Right lobe of liver (tissue), 6 donors: ENCODE results near the gene TOMM20. TPM values are rescaled to one million over a fixed set of nuclear protein-coding genes. Genes with fewer than 3 reads are reported as not detected.
"Not testable (repeated sequence)": the region's sequence is repeated elsewhere in the genome, so short reads cannot be mapped to it uniquely, and the experiment has no call there.

Experiments
- ATAC-seq, 4 donors: fragments of 200-7000 bp; cut with Tn5 transposase; one replicate each; pipeline ENCODE4 v1.9.1; 2020; ENCODE audit warnings: mild to moderate bottlenecking in 4 of 4, moderate library complexity in 4 of 4
- DNase-seq, 3 donors: peaks; one replicate each; pipeline ENCODE4 v3.0.0-alpha.2; 2020
- H3K27ac ChIP-seq, 3 donors: fragments of 200-600 bp; one replicate each; pipeline ENCODE4 v1.8.0; 2022
- H3K27me3 ChIP-seq, 2 donors: fragments of 200-600 bp; one replicate each; pipeline ENCODE4 v1.8.0; 2022
- H3K36me3 ChIP-seq, 4 donors: fragments of 200-600 bp; sonication (generic) in 1 of 4; one replicate each; pipeline versions ENCODE4 v1.5.1 to v1.8.0; 2017 to 2022; ENCODE audit warnings: control low read depth in 1 of 4
- H3K4me1 ChIP-seq, 4 donors: fragments of 200-600 bp; sonication (generic) in 1 of 4; one replicate each; pipeline versions ENCODE4 v1.5.1 to v1.8.0; 2017 to 2022; ENCODE audit warnings: control low read depth in 1 of 4
- H3K4me3 ChIP-seq, 3 donors: fragments of 200-600 bp; one replicate each; pipeline ENCODE4 v1.8.0; 2022
- H3K9me3 ChIP-seq, 4 donors: fragments of 200-600 bp; sonication (generic) in 1 of 4; one replicate each; pipeline versions ENCODE4 v1.5.1 to v1.8.0; 2017 to 2022; ENCODE audit warnings: control low read depth in 1 of 4
- POLR2A ChIP-seq: fragments of 450-650 bp; IDR thresholded peaks from one replicate; pipeline ENCODE4 v1.6.1; 2017; ENCODE audit warnings: antibody characterized with exemption, mild to moderate bottlenecking
- WGBS: methylation state at CpG from one replicate; pipeline ENCODE4 v1.1.6; 2018; ENCODE audit warnings: low coverage, low lambda C conversion rate; ENCODE audit not compliant: insufficient coverage; ENCODE audit errors: missing lambda C conversion rate; 5-methylcytosine and 5-hydroxymethylcytosine counted together
- intact Hi-C, 2 donors: fragments of 100-400 bp; cut with DNase I; formaldehyde crosslinking; loops; one replicate each; pipeline versions ENCODE4 v1.11.2 to v1.14.1; 2022
- total RNA-seq, 6 experiments: library from RNA; depleted of rRNA in 2 of 6; stranded (reverse); fragments of >200 nt in 2 of 6; fragmentation: NEBNext Ultra II Directional in 3 of 6; extraction: Animal tissue kit (Norgen Biotek cat#: 25700) in 3 of 6; gene quantifications; one replicate each; pipeline versions ENCODE4 v1.1.0 to v1.2.4, GENCODE V29; 2016 to 2023
- TF ChIP-seq, protein P1 (sequence below), 4 donors: fragments of 200-600 bp in 3 of 4; fragments of 450-650 bp in 1 of 4; IDR thresholded peaks; one replicate each; pipeline versions ENCODE4 v1.5.1 to v1.8.0; 2016 to 2022; ENCODE audit warnings: antibody characterized with exemption in 4 of 4, mild to moderate bottlenecking in 2 of 4
- donor health status: DM: no; HTN: yes; CAD: no.
- donor health status: DM: no; HTN: no; CAD: no.
- donor health status: DM: no; HTN: no; CAD: no.
- donor health status: DM: no; HTN: yes; CAD: no.
- donor health status: DM: no; HTN: yes; CAD: no.

TOMM20 gene
- total RNA-seq, 6 experiments from 2014 or later: 33.0 to 59.2 (median 42.7) TPM

- WGBS: 62% methylated on average over 20 of the region's 21 CpGs
- Histone ChIP-seq H3K4me1 (peaks cover 0 to 13% (median 6%) of the 10 kb centered on the region in 4 donors), H3K27ac (peak overlapping the region; percentile 71 to 77 (median 75)), H3K27me3 (no peaks in the 10 kb centered on the region), H3K36me3 (peaks cover 0 to 19% (median 0%) of the 10 kb centered on the region in 4 donors), H3K9me3 (no peaks in the 10 kb centered on the region), H3K4me3 (peak overlapping the region; percentile 74 to 88 (median 79))
- ATAC-seq (peak in 2 of 4 donors; percentile 3 to 4), DNase-seq (no peak)
- intact Hi-C loops: no loop called here
- TF ChIP-seq POLR2A: no peak
- TF ChIP-seq, protein P1, sequence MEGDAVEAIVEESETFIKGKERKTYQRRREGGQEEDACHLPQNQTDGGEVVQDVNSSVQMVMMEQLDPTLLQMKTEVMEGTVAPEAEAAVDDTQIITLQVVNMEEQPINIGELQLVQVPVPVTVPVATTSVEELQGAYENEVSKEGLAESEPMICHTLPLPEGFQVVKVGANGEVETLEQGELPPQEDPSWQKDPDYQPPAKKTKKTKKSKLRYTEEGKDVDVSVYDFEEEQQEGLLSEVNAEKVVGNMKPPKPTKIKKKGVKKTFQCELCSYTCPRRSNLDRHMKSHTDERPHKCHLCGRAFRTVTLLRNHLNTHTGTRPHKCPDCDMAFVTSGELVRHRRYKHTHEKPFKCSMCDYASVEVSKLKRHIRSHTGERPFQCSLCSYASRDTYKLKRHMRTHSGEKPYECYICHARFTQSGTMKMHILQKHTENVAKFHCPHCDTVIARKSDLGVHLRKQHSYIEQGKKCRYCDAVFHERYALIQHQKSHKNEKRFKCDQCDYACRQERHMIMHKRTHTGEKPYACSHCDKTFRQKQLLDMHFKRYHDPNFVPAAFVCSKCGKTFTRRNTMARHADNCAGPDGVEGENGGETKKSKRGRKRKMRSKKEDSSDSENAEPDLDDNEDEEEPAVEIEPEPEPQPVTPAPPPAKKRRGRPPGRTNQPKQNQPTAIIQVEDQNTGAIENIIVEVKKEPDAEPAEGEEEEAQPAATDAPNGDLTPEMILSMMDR (IDR thresholded peaks at IDR 0.05): no peak
Measured at GRCh38 chr1:235161685-235162327, 33.2 kb upstream of the TOMM20 start.

DNA sequence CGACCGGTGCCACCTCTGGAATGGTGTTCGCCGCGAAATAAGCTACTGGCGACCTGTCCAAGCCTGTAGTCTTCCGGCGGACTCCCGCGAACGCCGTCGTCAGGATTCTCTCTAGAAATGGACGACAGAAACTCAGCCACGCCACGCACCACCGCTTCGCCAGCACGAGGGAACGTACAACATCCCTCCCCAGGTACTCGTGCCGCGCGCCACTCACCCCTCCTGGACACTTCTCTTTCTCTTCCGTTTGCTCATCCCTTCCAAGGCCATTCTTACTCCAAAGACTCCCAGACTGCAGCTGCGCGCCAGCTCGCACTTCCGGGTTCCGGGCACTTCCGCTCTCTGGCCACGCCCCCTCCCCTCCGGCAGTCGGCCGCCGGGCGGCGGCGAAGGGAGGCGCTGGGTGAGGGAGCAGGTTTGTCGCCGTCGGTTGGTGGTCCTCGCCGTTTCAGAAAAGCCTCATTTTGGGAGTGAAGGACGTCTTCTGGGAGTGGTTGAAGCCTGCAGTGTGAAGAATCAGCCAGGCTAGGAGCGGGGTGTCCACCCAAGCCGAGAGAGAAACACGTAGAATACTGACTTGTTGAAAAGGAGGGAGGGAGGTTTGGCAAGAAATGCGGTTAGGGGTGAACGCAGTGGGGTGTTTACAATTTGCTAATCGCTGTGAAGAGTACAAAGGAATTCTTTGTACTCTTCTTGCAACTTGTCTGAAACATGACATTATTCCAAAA, 32.5 kb upstream of the TOMM20 start, which contains the start of gene RBM34:
RBM34 (minus strand) TSS at position 294 of the 728 bp plus-strand sequence; CDS start at position 270, 24 bp downstream.
- peaks cover 0 to 13% (median 6%) of the 10 kb centered on the region in 4 donors for H3K4me1 ChIP-seq
- 0% methylated on average over 20 of the region's 52 CpGs for WGBS
- no peaks in the 10 kb centered on the region for H3K9me3 ChIP-seq
- intact Hi-C loops: no loop called here
- H3K36me3 ChIP-seq: peaks cover 0 to 26% (median 0%) of the 10 kb centered on the region in 4 donors
- peak within 1 kb of the TSS; percentile 74 to 88 (median 79) for H3K4me3 ChIP-seq
- DNase-seq: peak; percentile 93 to 95 (median 94)
- peak within 1 kb of the TSS; percentile 71 to 77 (median 75) for H3K27ac ChIP-seq
- no peaks in the 10 kb centered on the region for H3K27me3 ChIP-seq
- TF ChIP-seq POLR2A: peak; percentile 95
- TF ChIP-seq, protein P1 (IDR thresholded peaks at IDR 0.05): peak in 3 of 4 donors; percentile 8 to 26 (median 14)
- ATAC-seq: peak; percentile 99 to 100 (median 99)

GRCh38 chr1:235160383-235160956, 31.8 kb upstream of the TOMM20 start:
- TF ChIP-seq, protein P1 (IDR thresholded peaks at IDR 0.05): no peak
- no peak for TF ChIP-seq POLR2A
- Histone ChIP-seq H3K27ac (peak overlapping the region; percentile 71 to 77 (median 75)), H3K27me3 (no peaks in the 10 kb centered on the region), H3K4me3 (peak overlapping the region; percentile 74 to 88 (median 79)), H3K9me3 (no peaks in the 10 kb centered on the region), H3K4me1 (peaks cover 0 to 13% (median 6%) of the 10 kb centered on the region in 4 donors), H3K36me3 (peaks cover 0 to 29% (median 0%) of the 10 kb centered on the region in 4 donors)
- DNase-seq: no peak
- WGBS: 6% methylated on average over 13 of the region's 14 CpGs
- intact Hi-C loops: no loop called here
- peak in 2 of 4 donors; percentile 36 to 47 for ATAC-seq

- WGBS: 94% methylated on average over 9 of the region's 9 CpGs
- H3K9me3 ChIP-seq, DNase-seq, H3K27me3 ChIP-seq, intact Hi-C loops, H3K27ac ChIP-seq, ATAC-seq: not testable (repeated sequence)
- H3K36me3 ChIP-seq: peaks cover 0 to 29% (median 0%) of the 10 kb centered on the region in 4 donors
- peak overlapping the region in 2 of 3 donors; percentile 79 to 88 for H3K4me3 ChIP-seq
- H3K4me1 ChIP-seq: peaks cover 0 to 13% (median 6%) of the 10 kb centered on the region in 4 donors
Measured at GRCh38 chr1:235159930-235160329, 31.3 kb upstream of the TOMM20 start.

DNA sequence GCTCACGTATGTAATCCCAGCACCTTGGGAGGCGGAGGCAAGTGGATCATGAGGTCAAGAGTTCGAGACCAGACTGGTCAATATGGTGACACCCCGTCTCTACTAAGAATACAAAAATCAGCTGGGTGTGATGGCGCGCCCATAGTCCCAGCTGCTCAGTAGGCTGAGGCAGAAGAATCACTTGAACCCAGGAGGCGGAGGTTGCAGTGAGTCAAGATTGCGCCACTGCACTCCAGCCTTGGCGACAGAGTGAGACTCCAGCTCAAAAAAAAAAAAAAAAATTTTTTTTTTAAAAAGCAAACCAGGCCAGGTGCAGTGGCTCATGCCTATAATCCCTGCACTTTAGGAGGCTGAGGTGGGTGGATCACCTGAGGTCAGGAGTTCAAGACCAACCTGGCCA, 30.6 kb upstream of the TOMM20 start:
- 98% methylated on average over 4 of the region's 9 CpGs for WGBS
- DNase-seq, H3K4me3 ChIP-seq, H3K27me3 ChIP-seq, H3K27ac ChIP-seq, ATAC-seq, H3K9me3 ChIP-seq, intact Hi-C loops: not testable (repeated sequence)
- H3K36me3 ChIP-seq: peaks cover 0 to 30% (median 0%) of the 10 kb centered on the region in 4 donors
- peaks cover 0 to 13% (median 6%) of the 10 kb centered on the region in 4 donors for H3K4me1 ChIP-seq
